Measurements from ENCODE around the gene AUTS2. TPM values are rescaled to one million over a fixed set of nuclear protein-coding genes. Genes with fewer than 3 reads are reported as not detected.

The AUTS2 gene
- total and polyA plus RNA-seq, 2 of the 8 experiments (the other 6 are each of a cell fraction or from before 2014, with no cell fraction given), result 25.9 to 101 TPM

- TF ChIP-seq CHD7 (IDR thresholded peaks at IDR 0.05; ENCODE audit: insufficient replicate concordance, low read length) (no peak), E2F6 (IDR thresholded peaks at IDR 0.05) (no peak), KDM5A (IDR thresholded peaks at IDR 0.05; ENCODE audit: low read length) (no peak), MAX (IDR thresholded peaks at IDR 0.05) (no peak), HDAC6 (IDR thresholded peaks at IDR 0.05; ENCODE audit: low read depth, low read length) (no peak), USF2 (IDR thresholded peaks at IDR 0.05; ENCODE audit: low read length) (no peak), ASH2L (IDR thresholded peaks at IDR 0.05; ENCODE audit: low read length) (no peak), SP4 (IDR thresholded peaks at IDR 0.05; ENCODE audit: low read length) (no peak), BCL11A (IDR thresholded peaks at IDR 0.05; ENCODE audit: low read depth in 2 of 2, low read length in 2 of 2) (no peak), NRF1 (IDR thresholded peaks at IDR 0.05; ENCODE audit: low read depth, low read length) (no peak), EGR1 (IDR thresholded peaks at IDR 0.05; ENCODE audit: borderline replicate concordance, low read depth, low read length) (no peak)
These were observed 101.7 kb downstream of the AUTS2 start (continued) for GRCh38 chr7:69699931-69700330.
